Tibial nerve (tissue), 4 donors: ENCODE results near the gene FSD1. TPM values are rescaled to one million over a fixed set of nuclear protein-coding genes. Genes with fewer than 3 reads are reported as not detected.
A peak's percentile ranks its signal among the peaks of the same experiment; 100 is the strongest.

Source experiments
- DNase-seq, 2 donors: peaks; one replicate each; pipeline ENCODE4 v3.0.0-alpha.2; 2019; ENCODE audit warnings: low spot score in 2 of 2
- H3K27ac ChIP-seq, 4 donors: fragments of 200-600 bp; sonication (generic) in 3 of 4; one replicate each; pipeline ENCODE4 v1.5.1; 2017 to 2019; ENCODE audit warnings: mild to moderate bottlenecking in 1 of 4
- H3K27me3 ChIP-seq, 2 donors: fragments of 200-600 bp; sonication (generic) in 1 of 2; one replicate each; pipeline versions ENCODE4 v1.5.1 to v1.6.0; 2017 to 2019
- H3K36me3 ChIP-seq, 3 donors: fragments of 200-600 bp; sonication (generic); one replicate each; pipeline ENCODE4 v1.5.1; 2018 to 2019
- H3K4me1 ChIP-seq, 4 donors: fragments of 200-600 bp; sonication (generic) in 3 of 4; one replicate each; pipeline ENCODE4 v1.5.1; 2017 to 2019
- H3K4me3 ChIP-seq, 4 donors: fragments of 200-600 bp; sonication (generic) in 3 of 4; one replicate each; pipeline ENCODE4 v1.5.1; 2017 to 2019; ENCODE audit warnings: mild to moderate bottlenecking in 1 of 4, moderate library complexity in 1 of 4
- H3K9me3 ChIP-seq, 4 donors: fragments of 200-600 bp; sonication (generic) in 3 of 4; one replicate each; pipeline ENCODE4 v1.5.1; 2017 to 2019
- EP300 ChIP-seq, 2 donors: sonication (generic); formaldehyde crosslinking; IDR thresholded peaks; one replicate each; pipeline ENCODE4 v1.6.1; 2017; ENCODE audit warnings: antibody characterized with exemption in 2 of 2, mild to moderate bottlenecking in 1 of 2
- POLR2A ChIP-seq, 2 donors: fragments of 450-650 bp; IDR thresholded peaks; one replicate each; pipeline ENCODE4 v1.6.1; 2017; ENCODE audit warnings: antibody characterized with exemption in 2 of 2, mild to moderate bottlenecking in 2 of 2, moderate library complexity in 2 of 2
- whole genome bisulfite sequencing, 2 donors: methylation state at CpG; one replicate each; pipeline ENCODE4 v1.1.5; 2018; 5-methylcytosine and 5-hydroxymethylcytosine counted together
- total RNA-seq, 4 donors: library from RNA; depleted of rRNA; stranded (reverse); fragments of >200 nt; gene quantifications; one replicate each; pipeline ENCODE4 v1.1.0, GENCODE V29; 2016
- TF ChIP-seq, protein P1 (sequence below), 5 experiments: fragments of 200-600 bp in 3 of 5; fragments of 450-650 bp in 2 of 5; sonication (generic) in 3 of 5; IDR thresholded peaks; one replicate each; pipeline ENCODE4 v1.5.1; 2016 to 2019; ENCODE audit warnings: antibody characterized with exemption in 5 of 5, mild to moderate bottlenecking in 3 of 5, moderate library complexity in 2 of 5

The FSD1 gene
- total RNA-seq, 4 donors from 2014 or later: 0.87 TPM; not detected in 3

DNA sequence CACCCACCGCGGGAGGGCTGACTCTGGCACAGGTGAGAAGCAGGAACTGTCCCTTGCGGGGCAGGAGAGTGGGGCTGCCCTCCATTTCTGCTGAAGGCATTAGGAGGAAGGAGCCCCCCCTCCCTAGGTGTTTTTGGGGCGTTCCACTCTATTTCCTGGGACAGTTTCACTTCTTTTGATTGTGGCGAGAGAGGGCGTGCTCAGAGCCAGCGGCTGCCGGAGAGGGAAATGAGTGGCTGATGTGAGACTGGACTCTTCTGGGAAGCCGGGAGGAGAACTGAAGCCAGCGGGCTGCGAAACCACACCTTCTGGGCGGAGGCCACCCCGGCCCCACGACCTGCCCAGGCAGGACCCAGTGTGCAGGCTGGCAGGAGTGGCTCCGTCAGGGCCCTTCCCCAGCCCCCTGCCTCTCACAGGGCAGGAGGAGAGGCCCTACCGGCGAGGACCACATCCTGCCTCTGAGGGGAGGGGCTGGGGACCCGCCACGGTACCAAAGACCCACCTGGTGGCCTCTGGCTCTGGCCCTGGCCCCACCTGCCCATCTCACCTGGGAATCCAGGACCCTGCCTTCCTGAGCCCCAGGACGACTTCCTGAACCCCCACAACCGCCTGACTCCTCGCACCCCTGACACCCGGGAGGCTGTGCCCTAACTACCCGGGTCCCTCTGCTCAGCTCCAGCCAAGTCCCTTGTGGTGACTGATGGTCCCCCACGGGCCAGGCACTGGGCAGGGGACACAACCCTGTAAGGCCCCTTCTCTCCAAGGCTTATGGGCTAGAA is 64.9 kb downstream of the FSD1 start:
- peaks cover 8 to 85% (median 71%) of the 10 kb centered on the region in 4 donors for H3K4me1 ChIP-seq
- peak overlapping the region; percentile 21 to 100 (median 89) for H3K27ac ChIP-seq
- peaks cover 0 to 25% (median 17%) of the 10 kb centered on the region in 3 donors for H3K36me3 ChIP-seq
- TF ChIP-seq POLR2A (IDR thresholded peaks at IDR 0.05) (no peak), EP300 (IDR thresholded peaks at IDR 0.05) (no peak)
- TF ChIP-seq, protein P1, sequence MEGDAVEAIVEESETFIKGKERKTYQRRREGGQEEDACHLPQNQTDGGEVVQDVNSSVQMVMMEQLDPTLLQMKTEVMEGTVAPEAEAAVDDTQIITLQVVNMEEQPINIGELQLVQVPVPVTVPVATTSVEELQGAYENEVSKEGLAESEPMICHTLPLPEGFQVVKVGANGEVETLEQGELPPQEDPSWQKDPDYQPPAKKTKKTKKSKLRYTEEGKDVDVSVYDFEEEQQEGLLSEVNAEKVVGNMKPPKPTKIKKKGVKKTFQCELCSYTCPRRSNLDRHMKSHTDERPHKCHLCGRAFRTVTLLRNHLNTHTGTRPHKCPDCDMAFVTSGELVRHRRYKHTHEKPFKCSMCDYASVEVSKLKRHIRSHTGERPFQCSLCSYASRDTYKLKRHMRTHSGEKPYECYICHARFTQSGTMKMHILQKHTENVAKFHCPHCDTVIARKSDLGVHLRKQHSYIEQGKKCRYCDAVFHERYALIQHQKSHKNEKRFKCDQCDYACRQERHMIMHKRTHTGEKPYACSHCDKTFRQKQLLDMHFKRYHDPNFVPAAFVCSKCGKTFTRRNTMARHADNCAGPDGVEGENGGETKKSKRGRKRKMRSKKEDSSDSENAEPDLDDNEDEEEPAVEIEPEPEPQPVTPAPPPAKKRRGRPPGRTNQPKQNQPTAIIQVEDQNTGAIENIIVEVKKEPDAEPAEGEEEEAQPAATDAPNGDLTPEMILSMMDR (IDR thresholded peaks at IDR 0.05): no peak
- DNase-seq: peak in 1 of 2 donors; percentile 44
- peak overlapping the region in 3 of 4 donors; percentile 20 to 31 (median 21) for H3K4me3 ChIP-seq
- no peaks in the 10 kb centered on the region for H3K27me3 ChIP-seq
- 36 to 39% methylated on average over 17 to 25 of the region's 25 CpGs for whole genome bisulfite sequencing, 2 donors
- no peaks in the 10 kb centered on the region for H3K9me3 ChIP-seq

DNA sequence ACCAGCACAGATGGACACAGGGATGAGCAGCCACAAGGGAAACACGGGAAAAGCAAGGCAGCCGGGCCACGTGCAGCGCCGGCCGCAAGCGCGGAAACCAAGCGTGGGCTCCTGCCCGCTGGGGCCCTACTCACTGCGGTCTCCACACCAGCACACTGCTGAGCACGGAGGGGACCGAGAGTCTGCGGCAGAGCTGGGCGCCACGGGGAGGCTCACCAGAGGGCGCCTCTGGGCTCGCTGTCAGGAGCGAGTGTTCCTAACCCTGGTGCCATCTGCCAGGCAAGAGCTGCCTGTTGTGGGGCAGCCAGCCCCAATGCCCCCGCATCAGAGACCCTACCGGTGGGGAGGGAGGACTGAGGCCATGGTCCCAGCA is 65.5 kb downstream of the FSD1 start:
- H3K4me3 ChIP-seq: peak overlapping the region in 3 of 4 donors; percentile 20 to 31 (median 21)
- DNase-seq: no peak

DNA sequence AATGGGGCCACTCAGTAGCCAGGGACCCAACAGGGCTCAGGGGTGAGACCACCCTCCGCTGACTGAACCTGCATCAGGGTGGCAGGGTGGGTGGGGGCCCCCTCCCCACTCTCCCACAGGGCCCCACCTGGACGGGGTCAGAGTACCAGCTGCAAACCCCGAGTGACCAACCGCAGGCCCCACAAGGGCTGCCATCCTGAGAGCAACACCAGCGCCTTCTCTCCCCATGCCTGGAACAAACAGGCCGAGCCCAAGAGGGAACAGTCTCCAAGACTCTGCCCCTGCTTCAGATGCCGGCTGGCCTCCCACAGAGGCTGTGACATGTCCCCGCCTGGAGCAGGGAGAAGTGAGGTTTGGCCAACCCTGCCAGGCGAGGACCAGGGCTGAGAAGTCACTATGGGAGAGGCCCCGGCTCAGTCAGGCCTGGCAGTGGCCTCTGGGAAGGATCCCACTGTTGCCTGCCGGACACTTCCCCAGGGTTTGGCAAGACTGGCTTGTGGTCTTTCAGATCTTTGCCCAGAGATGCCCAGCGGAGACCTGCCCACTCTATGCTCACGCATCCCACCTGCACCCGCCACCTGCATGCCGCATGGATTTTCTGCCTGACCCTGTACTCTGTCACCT is 66.1 kb downstream of the FSD1 start:
- WGBS, 2 donors: 80% methylated on average over 9 to 12 of the region's 15 CpGs
- H3K27me3 ChIP-seq: no peaks in the 10 kb centered on the region
- H3K36me3 ChIP-seq: peaks cover 0 to 12% (median 10%) of the 10 kb centered on the region in 3 donors
- no peaks in the 10 kb centered on the region for H3K9me3 ChIP-seq
- H3K4me1 ChIP-seq: peaks cover 8 to 91% (median 83%) of the 10 kb centered on the region in 4 donors
- peak overlapping the region in 3 of 4 donors; percentile 86 to 100 (median 92) for H3K27ac ChIP-seq
- no peak for DNase-seq
- TF ChIP-seq POLR2A (IDR thresholded peaks at IDR 0.05): no peak
- TF ChIP-seq, protein P1 (IDR thresholded peaks at IDR 0.05): no peak
- TF ChIP-seq EP300 (IDR thresholded peaks at IDR 0.05): no peak
- H3K4me3 ChIP-seq: no peak overlapping the region

More for the DNA sequence above, 65.5 kb downstream of the FSD1 start:
- no peaks in the 10 kb centered on the region for H3K9me3 ChIP-seq
- peaks cover 8 to 90% (median 76%) of the 10 kb centered on the region in 4 donors for H3K4me1 ChIP-seq
- no peaks in the 10 kb centered on the region for H3K27me3 ChIP-seq
- H3K36me3 ChIP-seq: peaks cover 0 to 19% (median 17%) of the 10 kb centered on the region in 3 donors
- TF ChIP-seq, protein P1 (IDR thresholded peaks at IDR 0.05): peak; percentile 39 to 66 (median 47)
- TF ChIP-seq POLR2A (IDR thresholded peaks at IDR 0.05) (no peak), EP300 (IDR thresholded peaks at IDR 0.05) (no peak)
- 16 to 27% methylated on average over 3 to 15 of the region's 21 CpGs for WGBS, 2 donors
- H3K27ac ChIP-seq: peak overlapping the region; percentile 21 to 100 (median 89)

DNA sequence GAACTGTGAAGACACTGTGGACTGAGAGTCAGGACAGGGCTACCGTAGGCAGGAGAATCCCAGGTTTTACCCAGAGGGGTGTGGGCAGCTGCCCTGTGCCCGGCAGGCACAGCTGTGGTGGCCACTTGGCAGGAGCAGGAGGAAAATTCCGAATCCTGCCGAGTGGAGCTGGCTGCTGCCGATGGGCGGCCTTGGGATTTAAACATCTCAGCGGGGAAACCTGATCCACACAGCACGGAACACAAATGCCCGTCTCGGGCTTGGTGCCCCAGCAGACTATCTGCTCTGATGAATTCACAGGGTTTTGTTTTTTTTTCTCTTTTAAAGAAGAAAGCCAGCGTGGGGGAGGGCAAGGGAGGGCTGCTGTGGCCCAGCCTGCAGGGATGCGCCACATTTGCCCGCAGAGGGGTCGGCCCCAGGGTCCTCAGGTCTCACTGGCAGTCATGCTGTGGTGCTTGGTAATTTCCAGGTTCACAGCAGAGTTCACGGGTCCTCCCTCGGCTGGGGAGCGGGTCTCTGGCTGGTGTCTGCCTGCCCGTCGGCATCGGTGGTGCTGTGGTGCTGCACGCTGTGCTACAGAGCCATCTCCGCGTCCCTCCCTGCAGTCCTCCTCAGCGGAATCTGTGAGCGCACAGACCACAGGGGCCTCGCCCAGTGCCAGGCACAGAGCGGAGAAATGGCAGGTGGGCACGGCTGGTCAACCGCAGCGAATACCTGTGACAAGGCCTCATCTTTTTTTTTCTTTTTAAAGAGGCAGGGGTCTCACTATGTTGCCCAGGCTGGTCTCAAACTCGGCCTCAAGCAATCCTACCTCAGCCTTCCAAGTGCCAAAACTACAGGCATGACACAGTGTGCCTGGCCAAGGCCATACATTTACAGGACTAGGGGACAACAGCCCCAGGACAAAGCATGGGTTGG is 67.1 kb downstream of the FSD1 start:
- Histone ChIP-seq H3K9me3 (no peaks in the 10 kb centered on the region), H3K27ac (peak overlapping the region; percentile 80 to 100 (median 89)), H3K4me3 (no peak overlapping the region), H3K4me1 (peaks cover 11 to 100% (median 93%) of the 10 kb centered on the region in 4 donors), H3K27me3 (no peaks in the 10 kb centered on the region), H3K36me3 (peaks cover 0 to 3% (median under 1%) of the 10 kb centered on the region in 3 donors)
- TF ChIP-seq, protein P1 (IDR thresholded peaks at IDR 0.05): no peak
- no peak for TF ChIP-seq POLR2A (IDR thresholded peaks at IDR 0.05)
- no peak for TF ChIP-seq EP300 (IDR thresholded peaks at IDR 0.05)
- WGBS, 2 donors: 79 to 80% methylated on average over 23 to 30 of the region's 31 CpGs
- no peak for DNase-seq
